ENCODE data around the gene SLC66A3.

The SLC66A3 gene

DNA sequence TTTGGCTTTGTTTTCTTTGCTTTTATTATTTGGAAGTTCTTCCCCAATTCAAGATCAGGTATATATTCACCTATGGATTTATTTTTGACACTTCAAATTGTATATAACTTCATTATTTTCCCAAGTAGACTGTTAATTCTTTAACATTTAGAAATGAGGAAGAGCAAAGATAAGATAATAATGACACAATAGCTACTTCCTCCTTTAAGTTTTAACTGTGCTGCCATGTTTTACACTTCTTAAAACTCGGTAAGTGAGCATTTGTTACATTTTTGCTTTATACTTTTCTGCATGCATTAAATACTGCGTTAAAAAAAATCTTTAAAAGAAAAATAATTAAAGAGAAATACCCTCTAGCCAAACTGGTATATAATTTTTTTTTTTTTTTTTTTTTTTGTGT, 32.5 kb downstream of the SLC66A3 start:
- intact Hi-C loops (cut with DNase I), result no loop called here
- no peak for DNase-seq

DNA sequence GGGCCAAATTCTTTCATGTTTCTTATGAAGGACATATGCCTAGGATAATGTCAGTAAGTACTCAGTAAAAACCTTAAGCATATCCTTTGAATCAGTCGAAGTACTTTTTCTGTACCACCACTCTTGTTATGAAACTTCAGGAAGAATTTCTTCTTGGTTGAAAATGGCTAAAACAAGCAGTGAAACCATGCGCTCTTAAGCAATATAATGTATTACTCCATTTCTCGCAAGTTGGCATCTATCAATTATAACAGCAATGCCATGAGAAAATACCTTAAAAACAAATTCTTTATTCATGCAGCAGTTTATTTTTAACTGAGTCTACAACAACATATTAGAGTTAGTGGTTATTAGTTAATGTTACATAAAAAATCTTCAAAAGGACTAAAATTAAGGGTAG, 41.0 kb downstream of the SLC66A3 start:
- intact Hi-C loops (cut with DNase I), result no loop called here
- DNase-seq, result no peak

- intact Hi-C loops (cut with DNase I), result no loop called here
- DNase-seq, result no peak
Observed at GRCh38 chr2:11200651-11201050, 45.4 kb downstream of the SLC66A3 start.

- no peak for DNase-seq
- intact Hi-C loops (cut with DNase I), result no loop called here
Observed at GRCh38 chr2:11201969-11202368, 46.7 kb downstream of the SLC66A3 start.

- no peak for DNase-seq
- intact Hi-C loops (cut with DNase I), result no loop called here
Observed at GRCh38 chr2:11203480-11203879, 48.2 kb downstream of the SLC66A3 start.

DNA sequence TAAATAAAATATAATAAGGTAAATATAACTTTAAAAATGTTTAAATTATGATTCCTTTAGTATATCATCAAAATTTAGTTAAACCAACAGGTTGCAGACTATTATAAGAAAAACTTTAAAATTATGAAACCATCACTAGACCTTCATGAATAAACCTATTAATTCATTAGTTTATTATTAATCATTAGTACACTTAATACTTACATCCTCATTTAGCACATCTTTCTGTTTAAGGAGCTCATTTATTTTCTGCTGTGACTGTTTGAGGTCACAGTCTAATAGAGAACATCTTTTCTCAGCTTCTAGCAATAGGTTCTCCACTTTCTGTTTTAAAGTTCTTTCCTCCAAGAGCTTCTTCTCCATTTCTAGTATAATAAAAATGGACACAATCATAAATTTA, 52.8 kb downstream of the SLC66A3 start:
- DNase-seq, result no peak
- intact Hi-C loops (cut with DNase I), result no loop called here

DNA sequence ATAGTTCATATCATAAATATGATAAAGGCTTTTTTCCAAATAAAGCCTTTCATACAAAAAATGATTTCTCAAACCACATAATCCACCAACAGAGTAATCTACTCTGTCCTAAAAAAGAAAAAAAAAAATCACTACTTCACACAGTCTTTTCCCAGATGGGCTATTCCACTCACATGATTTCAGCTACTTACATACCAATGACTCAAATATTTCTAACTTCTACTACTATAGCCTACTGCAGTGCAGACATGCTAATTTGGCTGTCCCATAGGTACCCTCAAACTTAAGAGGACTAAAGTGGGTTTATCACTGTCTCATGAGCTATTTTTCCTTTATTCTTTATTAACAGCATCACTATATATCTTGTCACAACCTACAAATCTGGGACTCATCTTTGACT, 57.4 kb downstream of the SLC66A3 start:
- intact Hi-C loops (cut with DNase I), result no loop called here
- DNase-seq, result no peak

- intact Hi-C loops (cut with DNase I), result no loop called here
- DNase-seq, result no peak
Observed at GRCh38 chr2:11213090-11213638, 57.9 kb downstream of the SLC66A3 start.

GRCh38 chr2:11213975-11214374, 58.7 kb downstream of the SLC66A3 start:
- DNase-seq, result no peak
- intact Hi-C loops (cut with DNase I), result no loop called here

- intact Hi-C loops (cut with DNase I), result no loop called here
- no peak for DNase-seq
Observed at GRCh38 chr2:11214770-11215169, 59.5 kb downstream of the SLC66A3 start.

- intact Hi-C loops (cut with DNase I), result no loop called here
- no peak for DNase-seq
Observed at GRCh38 chr2:11215407-11215806, 60.1 kb downstream of the SLC66A3 start.

DNA sequence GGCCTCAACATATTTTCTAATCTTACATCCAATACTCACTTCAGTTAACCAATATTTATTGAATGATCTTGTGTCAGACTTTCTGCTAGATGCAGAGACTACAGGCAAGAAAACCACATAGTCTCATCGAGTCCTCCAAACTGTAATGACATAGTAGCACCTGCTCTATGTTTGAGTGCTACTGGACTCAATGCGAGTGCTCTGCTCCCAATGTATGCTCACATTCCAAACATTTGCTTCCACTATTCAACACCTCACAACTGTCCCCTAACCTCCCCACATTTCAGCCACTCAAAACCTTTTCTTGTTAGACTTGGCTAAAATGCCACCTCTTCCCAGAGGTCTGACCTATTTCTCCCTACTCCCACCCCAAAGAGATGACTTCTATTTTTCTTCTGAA, 65.2 kb downstream of the SLC66A3 start:
- intact Hi-C loops (cut with DNase I), result no loop called here
- no peak for DNase-seq

DNA sequence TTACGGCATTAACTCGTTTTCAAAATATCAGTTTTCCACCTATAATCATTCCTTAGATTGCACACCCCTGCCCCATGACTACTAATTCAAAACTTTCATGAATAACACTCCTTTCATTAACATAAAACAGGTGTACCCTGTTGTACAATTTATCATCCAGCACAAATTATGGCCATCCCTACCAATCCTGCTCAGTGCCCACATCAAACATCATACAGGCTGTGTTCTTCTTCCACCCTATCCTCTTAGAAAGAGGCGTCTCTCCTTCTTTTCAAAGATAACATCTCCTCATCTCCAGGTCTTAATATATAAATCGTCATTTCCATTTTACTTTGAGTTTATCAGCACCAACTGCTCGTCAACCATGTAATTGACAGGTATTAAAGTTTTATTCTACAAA, 67.6 kb downstream of the SLC66A3 start:
- intact Hi-C loops (cut with DNase I), result no loop called here
- no peak for DNase-seq

DNA sequence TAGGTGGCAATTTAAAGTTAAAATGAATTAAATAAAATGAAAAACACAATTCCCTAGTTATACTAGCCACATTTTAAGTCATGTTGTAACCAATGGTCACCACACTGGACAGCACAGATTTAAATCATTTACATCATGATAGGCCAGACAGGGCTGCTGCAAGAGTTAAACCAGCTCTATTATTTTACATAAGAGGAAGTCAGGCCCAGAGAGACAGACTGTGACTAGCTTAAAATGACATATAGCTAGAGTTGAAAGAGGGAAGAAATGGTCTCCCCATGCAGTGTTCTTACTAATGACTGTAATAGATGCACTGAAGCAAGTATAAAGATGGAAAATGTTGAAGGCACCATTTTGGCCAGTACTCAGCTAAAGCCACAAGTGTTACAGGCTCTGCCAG, 69.6 kb downstream of the SLC66A3 start:
- intact Hi-C loops (cut with DNase I), result no loop called here
- no peak for DNase-seq

GRCh38 chr2:11227595-11227994, 72.3 kb downstream of the SLC66A3 start:
- no peak for DNase-seq
- intact Hi-C loops (cut with DNase I), result no loop called here

Measured in posterior cingulate gyrus (tissue), 11 donors.